GM18867 (cell line): ENCODE data around the gene TOM1L2.
"Not testable (repeated sequence)": the region's sequence is repeated elsewhere in the genome, so short reads cannot be mapped to it uniquely, and the experiment has no call there.

ENCODE experiments used
- ATAC-seq: cut with Tn5 transposase; IDR thresholded peaks from one replicate; pipeline ENCODE4 v1.9.1; 2021; ENCODE audit warnings: mild to moderate bottlenecking, moderate library complexity; ENCODE audit not compliant: unreplicated experiment

TOM1L2 gene

DNA sequence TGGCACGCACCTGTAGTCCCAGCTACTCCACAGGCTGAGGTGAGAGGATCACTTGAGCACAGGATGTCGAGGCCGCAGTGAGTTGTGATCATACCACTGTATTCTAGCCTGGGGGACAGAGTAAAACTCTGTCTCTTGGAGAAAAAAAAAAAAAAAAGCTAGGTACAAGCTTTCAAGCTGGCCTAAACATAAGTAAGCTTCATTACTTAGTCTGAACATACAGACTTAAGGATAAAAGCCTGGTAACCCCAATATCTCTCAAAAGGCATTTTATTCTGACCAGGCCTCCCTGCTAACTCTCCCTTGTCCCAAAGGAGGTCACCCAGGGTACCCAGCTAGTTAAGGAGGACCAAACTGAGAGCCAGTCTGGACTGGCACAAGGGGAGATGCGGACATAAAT lies 46.2 kb downstream of the TOM1L2 start:
- ATAC-seq, result no peak

DNA sequence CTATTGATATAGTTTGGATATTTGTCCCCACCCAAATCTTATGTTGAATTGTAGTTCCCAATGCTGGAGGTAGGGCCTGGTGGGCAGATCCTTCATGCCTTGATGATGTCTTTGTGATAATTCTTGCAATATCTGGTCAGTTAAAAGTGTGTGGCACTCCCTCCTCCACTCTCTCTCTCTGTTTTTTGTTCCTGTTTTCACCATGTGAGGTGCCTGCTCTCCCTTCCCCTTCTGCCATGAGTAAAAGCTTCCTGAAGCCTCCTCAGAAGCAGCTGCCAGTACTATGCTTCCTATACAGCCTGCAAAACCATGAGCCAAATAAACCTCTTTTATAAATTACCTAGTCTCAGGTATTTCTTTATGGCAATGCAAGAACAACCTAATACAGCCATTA lies 47.3 kb downstream of the TOM1L2 start:
- no peak for ATAC-seq

DNA sequence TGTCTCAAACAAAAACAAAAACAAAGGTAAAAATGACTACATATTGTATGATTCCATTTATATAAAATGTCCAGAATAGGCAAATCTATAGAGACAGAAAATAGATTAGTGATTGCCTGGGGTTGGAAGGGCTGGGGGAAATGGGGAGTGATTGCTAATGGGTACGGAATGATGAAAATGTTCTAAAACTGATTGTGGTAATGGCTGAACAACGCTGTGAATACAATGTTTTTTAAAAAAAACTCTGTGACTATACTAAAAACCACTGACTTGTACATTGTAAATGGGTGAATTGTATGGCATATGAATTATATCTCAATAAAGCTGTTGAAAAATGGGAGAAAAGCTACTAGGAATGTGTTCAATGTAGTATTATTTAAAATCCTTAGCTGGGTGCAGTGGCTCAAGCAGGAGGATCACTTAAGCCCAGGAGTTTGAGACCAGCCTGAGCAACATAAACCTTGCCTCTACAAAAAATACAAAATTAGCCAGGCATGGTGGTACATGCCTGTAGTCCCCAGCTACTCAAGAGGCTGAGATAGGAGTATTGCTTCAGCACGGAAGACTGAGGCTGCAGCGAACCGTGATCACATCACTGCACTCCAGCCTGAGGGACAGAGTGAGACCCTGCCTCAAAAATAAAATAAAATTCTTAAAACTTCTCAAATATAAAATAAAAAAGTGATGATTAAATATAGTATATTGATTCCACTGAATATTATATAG lies 47.9 kb downstream of the TOM1L2 start:
- ATAC-seq, result no peak

DNA sequence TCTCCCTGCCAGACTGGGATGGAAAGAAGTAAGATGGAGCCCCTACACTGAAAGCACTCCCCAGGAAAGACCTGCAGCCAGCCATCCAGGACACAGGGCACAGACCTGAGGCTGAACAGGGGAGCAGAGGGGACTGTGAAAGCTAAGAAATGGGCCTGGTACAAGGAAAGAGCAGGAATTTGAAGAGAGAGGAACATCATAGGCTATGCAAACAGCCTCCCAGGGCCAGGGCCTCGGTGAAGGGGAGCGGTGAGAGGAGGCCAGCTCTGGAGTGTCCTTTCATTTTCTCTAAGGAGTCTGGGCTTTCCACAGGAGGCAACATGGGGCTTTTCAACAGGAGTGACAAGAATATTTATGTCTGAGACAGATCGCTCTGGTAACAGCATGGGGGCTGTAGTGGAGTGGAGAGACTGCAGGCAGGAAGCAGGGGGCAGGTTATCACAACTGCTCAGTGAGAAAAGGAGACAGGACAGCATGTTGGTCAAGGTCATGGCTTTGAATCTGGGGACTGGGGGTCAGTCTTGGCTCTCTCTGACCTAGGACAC lies 50.1 kb downstream of the TOM1L2 start:
- ATAC-seq, result no peak

DNA sequence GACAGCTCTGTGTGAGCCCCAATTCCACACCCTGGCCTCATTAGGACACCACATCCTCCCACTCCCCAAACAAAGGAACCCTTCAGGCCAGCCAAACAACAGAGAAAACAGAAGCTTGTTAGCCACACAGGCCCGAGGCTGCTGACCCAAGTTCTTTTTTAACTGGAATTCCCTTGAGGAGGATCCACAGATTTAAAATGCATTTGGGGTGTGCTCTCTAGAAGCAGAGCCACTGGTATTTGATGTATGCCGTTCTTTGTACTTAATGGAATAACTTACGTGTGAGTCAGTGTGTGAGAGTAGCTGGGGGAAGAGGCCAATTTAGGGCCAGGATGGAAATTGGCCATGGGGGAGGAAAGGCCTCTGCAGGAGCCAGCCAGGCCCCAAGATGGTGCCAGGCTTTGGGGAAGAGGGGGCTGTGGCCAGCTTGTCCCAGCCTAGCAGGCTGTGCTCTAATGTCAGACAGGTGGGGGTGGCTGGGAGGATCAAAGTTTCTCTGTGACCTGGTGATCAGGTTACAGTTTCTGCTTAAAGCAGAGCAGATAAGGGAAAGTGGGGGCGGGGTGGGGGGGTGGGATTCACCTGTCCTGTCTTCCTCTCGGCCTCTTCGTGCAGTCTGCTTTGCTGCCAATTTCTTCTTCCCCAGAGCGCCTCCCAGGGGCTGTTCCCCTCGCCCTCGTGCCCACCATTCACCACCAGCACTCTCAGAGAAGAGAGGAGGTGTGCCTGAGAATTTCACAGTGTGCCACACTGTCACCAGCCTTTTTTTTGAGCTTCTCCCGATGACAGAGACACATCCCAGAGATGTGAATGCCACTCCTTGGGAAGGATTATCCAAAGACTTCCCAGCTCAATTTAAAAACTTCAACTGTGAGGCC lies 50.8 kb downstream of the TOM1L2 start:
- ATAC-seq, result no peak

DNA sequence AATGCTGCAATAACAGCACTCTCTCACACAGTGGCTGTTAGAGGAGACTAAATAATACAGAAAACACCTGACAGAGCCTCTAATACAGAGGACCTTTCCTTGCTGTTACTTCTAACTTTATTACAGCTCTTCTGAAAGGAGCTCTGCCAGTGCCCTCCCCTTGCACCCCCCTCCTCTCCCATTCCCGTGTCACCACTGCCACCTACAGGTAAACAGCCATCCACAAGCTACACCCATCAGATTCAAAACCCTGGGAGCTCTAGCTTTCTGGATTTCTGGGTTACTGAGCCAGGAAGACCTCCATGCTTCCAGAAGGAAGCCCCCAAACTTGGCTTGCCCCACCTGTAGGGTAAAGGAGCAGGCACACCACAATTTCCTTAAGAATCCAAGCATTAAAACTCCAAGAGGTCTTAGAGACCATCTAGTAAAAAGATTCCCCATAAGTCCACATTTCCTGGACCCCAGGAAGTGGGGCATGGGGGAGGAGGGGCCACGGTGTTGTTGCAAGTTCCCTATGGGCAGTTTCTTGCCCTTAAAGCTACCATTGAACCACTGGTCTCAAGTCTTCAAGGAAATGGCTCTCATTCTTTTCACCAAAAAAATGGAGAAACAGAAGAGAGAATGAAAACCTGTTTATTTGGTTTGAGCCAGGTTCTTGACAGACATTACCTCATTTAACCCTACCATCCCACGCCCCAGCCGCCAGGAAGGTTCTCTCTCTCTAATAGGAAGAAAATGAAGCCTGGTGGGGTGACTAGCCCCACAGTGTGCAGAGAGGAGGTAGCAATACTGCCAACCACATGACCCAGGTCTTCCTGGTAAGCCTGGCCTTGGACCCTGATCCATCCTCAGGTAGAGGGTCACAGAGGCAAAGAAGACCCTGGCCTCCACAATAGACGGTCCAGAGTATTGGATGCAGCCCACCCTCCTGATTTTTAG lies 52.8 kb downstream of the TOM1L2 start:
- ATAC-seq, result no peak

DNA sequence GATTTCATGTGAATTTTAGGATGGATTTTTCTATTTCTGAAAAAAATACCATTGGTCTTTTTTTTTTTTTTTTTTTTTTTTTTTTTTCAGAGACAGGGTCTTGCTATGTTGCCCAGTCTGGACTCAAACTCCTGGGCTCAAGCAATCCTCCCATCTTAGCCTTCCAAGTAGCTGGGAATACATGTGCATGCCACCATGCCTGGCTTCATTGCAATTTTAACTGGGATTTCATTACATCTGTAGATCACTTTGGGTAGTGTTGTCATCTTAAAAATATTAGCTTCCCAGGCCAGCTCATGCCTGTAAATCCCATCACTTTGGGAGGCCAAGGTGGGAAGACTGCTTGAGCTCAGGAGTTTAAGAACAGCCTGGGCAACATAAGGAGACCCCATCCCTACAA lies 54.8 kb downstream of the TOM1L2 start:
- ATAC-seq, result no peak

DNA sequence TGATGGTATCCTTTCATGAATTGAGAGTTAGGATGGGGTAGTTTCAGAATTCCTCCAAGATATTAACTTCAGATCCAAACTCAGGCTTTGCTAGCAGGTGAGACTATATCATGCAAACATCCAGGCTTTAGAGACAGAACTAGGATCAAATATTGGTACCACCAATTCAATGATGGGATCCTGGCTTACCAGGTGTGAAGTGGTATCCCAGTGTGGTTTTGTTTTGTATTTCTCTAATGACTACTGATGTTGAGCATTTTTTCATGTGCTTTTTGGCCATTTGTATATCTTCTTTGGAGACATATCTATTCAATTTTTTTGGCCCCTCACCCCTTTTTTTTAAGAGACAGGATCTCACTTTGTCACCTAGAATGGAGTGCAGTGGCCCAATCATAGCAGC lies 57.0 kb downstream of the TOM1L2 start:
- no peak for ATAC-seq

DNA sequence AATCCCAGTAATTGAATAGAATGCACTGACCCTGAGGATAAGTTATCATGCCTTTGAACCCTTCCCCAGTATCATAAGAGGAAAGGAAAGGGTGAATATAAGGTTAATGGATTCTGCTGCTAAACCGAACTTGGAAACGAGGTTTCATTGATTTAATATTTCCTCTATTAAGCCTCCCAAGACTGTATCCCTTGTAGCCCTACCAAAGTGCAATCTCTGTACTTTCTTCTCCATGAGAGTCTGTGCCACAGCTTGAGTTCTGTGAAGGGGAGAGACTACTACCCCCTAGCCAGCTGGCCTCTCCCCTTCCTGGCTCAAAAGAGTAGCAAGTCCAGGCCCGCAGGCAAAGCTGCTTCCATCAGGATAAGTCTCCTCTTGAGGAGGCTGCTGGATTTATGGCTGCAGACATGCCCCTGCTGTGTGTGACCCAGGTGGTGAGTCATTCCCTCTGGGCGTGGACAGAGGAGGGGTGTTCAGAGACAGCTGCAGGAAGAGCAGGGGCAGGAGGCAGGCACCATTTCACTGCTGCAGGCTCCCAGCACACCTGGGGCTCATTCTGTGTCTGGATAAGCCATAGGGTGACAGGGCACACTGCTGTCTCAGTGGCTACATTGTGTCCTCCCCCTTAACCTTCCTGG lies 58.4 kb downstream of the TOM1L2 start:
- ATAC-seq, result no peak

DNA sequence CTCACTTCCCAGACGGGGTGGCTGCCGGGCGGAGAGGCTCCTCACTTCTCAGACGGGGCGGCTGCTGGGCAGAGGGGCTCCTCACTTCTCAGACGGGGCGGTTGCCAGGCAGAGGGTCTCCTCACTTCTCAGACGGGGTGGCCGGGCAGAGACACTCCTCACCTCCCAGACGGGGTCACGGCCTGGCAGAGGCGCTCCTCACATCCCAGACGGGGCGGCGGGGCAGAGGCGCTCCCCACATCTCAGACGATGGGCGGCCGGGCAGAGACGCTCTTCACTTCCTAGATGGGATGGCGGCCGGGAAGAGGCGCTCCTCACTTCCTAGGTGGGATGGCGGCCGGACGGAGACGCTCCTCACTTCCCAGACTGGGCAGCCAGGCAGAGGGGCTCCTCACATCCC lies 59.9 kb downstream of the TOM1L2 start:
- not testable (repeated sequence) for ATAC-seq

DNA sequence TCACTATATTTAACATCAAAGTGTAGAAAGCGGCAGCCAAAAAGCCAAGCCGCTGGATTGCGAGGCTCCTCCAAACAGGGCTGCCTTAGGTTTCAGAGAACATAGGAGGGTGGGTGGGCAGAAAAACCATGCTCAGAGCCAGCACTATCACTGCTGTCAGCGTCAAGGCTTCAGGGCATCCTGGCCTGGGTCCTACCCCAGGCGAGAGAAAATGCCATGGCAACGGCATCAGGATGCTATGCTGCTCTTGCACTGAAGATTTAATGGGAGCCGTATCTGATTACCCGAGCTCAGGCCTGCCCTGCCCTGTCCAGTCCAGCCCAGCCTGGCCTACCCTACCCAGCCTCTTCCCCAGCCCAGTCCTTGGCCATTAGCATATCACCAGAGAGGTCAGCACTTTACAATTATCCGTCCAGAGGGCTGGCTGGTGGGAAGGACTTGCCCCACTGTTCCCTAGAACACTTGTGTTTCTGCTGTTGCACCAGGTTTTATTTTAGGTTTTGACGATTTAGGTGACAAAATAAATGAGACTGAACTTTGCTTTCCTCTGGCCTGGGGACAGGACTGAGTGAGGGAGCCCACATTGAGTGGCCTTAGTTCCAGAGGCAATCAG lies 61.1 kb downstream of the TOM1L2 start:
- ATAC-seq, result no peak

DNA sequence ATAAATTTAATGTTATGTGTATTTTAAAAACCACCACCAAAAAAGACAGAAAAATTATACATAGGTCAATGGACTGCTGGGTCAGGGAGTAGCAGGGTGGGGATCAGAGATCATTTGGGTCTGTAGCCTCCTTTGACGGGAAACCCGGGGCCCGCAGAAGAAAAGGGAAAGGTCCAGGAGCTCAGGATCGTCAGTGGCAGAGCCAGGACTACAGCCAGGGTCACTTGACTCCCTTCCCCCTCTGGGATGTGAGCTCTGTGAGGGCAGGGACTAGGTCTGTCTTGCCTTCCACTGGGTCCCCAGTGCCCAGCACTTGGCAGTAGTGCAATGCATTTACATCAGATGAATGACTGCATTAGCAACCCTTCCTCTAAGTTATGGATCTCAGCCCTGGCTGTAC lies 62.1 kb downstream of the TOM1L2 start:
- no peak for ATAC-seq

DNA sequence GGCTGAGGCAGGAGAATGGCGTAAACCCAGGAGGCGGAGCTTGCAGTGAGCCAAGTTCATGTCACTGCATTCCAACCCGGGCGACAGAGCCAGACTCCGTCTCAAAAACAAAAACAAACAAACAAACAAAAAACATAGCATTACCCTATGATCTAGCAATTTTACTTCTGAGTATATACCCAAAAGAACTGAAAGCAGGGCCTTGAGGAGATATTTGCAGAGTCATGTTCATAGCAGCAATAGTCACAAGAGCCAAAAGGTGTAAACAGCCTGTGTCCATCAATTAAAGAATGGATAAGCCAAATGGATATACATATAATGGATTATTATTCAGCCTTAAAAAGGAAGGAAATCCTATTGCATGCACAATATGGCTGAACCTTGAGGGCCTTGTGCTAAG lies 63.1 kb downstream of the TOM1L2 start:
- no peak for ATAC-seq

DNA sequence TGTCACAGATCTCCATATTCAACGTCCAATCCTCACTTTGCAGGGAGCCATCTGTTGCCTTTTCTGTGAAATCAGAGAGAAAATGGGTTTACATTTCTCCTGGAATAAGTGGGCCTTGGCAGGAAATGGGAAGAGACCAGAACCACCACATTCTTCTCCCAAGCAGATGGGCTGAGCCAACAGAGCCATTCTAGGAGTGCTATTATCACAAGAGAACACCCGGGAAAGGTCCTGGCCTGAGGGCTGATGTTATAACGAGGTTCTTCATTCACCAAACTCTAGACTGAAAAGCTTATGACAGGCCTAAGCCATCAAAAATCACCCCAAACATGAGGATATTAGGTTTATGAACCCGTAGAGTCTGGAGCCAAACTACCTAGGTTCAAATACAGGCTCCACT lies 64.7 kb downstream of the TOM1L2 start:
- ATAC-seq, result no peak

DNA sequence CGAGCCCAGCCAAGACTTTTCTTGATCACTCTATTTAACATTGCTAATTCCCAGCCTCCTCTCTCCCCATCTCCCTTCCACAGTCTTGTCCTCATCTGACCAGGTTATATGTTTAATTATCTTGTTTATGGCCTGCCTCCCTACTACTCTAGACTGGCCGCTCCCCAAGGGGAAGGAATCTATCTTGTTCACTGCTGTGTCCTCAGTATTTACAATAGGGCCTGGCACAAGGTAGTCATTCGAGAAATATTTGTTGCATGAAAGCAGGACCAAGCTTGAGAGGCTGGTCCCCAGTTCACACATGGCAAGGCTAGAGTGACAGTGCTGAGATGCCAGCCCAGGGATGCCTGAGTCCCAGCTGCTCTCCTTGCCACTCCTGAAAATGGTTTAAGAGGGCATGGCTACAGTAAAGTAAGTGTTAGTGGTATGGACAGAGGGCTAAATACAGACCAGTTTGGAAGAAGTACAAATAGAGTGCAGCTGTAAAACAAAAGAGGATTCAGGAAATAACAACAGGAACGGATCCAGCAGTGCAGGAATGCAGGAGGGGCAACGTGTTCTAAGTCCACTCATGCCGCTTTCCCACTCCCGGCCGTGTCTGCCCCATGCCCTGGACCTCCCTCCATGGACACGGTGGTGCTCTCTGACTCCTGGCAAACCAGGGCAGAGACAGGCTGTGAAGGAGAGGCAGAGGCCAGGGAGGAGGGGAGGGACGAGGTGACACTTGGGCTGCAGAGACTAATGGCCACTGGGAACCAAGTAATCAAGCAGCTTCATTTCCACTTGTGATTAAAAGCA lies 65.6 kb downstream of the TOM1L2 start:
- ATAC-seq, result no peak

DNA sequence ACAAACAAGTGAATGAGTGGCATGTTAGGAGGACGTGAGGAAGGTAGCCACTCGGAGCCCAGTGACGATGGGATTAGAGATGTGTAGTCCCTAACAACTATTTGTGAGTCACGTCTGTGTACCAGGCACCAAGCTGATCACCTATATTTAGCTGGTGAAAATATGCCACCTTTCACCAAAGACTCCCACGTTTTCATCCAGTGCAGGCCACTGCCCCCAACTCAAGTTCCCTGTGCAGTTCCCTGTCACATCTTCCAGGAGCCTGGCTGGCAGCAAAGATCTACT lies 67.2 kb downstream of the TOM1L2 start:
- no peak for ATAC-seq

DNA sequence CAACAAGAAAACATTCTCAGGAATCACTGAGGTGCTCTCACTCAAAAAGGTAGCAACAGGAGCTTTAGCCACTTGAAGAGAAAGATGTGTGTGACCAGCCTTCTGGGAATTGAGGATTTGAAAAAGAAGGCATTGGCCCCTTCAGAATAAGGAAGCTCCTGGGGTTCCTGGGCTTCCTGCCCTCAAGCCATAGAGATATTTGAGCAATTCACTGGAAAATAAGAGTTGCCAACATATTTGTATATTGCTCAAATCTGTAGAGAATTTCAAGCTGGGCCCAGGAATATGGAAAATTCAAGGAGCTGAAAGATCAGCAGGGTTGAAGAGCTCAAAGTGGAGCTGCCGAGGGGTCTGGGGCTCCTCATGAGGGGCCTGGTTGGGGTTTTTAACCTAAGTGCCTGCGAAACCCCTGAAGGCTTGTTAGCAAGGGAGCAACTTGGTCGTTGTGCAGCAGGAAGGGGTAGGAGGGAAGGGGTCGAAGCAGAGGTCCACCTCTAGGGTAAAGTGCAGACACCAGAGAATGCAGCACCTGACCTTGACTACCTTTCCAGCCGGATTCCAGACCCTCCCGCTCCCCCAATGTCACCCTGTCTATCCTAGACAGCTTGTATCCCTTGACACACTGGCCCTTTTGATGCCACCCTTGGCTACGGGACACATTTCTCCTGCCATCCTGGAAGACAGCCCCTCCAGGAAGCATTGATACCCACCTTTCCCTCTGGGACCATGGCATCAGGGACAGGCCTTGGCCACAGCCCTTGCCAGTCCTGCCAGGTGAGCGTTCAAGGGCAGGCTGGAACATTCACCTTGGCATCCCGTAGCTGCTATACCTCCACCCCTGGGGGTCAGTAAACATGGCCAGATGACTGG lies 67.8 kb downstream of the TOM1L2 start:
- no peak for ATAC-seq

DNA sequence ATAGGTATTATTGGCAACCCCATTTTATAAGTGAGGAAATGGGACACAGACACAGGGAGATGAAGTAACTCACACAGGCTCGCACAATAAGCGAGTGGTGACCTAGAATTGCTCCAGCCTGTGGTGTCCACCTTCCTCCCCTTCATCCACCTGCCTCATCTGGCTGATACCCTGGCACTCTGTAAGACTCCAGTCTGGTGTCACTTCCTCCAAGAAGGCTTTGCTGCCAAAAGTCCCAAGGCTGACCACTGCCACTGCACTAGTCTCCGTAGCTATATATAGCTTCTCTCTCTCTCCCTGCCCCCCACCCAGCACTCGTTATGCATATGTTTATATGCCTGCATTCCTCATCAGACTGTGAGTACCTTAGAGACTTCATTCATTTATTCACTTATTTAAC lies 69.3 kb downstream of the TOM1L2 start:
- ATAC-seq, result no peak

DNA sequence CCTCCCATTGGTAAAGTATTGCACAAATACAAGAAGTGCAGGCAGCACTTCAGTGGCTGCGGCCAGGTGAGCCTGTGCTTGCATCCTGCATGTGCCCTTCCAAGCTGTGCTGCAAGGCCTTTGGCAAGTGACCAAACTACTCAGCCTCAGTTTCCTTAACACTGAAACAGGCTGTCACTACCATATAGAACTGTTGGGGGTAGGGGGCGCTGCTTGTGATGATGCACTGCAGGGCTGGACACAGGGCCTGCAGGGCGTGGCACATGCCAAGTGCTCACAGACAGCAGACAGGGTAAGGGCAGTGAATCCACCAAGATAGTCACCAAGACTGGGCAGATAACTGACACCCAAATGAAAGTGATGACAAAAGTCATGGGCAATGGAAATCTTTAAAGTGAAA lies 69.8 kb downstream of the TOM1L2 start:
- ATAC-seq, result no peak
